AG09319 (cell line): ENCODE measurements around the gene PFN3.

Experiments used
- DNase-seq: peaks from one replicate; pipeline ENCODE4 v3.0.0-alpha.2; 2010; ENCODE audit warnings: low read depth; ENCODE audit errors: extremely low read depth
- CTCF ChIP-seq: IDR thresholded peaks from 2 replicates; pipeline ENCODE4 v1.5.1; 2011; ENCODE audit warnings: low read depth, mild to moderate bottlenecking, inconsistent platforms, low read length, moderate library complexity

PFN3 gene

GRCh38 chr5:177357459-177358351 is 42.8 kb downstream of the PFN3 start, which contains the start of gene RGS14:
RGS14 (plus strand) TSS chr5:177357924; CDS start chr5:177358025, 101 bp downstream.
- no peak for TF ChIP-seq CTCF
- no peak for DNase-seq

- DNase-seq = no peak
- TF ChIP-seq CTCF = no peak
Measured at GRCh38 chr5:177357146-177357458, 43.4 kb downstream of the PFN3 start.

- DNase-seq = no peak
Measured at GRCh38 chr5:177356746-177357145, 43.7 kb downstream of the PFN3 start.

GRCh38 chr5:177355868-177356168 is 44.6 kb downstream of the PFN3 start:
- DNase-seq = no peak
- TF ChIP-seq CTCF = no peak

More at GRCh38 chr5:177356746-177357145, 43.7 kb downstream of the PFN3 start:
- no peak for TF ChIP-seq CTCF

GRCh38 chr5:177355162-177355867 is 45.1 kb downstream of the PFN3 start:
- no peak for TF ChIP-seq CTCF
- no peak for DNase-seq

- no peak for TF ChIP-seq CTCF
Measured at GRCh38 chr5:177354711-177355110, 45.8 kb downstream of the PFN3 start.

GRCh38 chr5:177354256-177354655 is 46.2 kb downstream of the PFN3 start:
- DNase-seq = no peak
- no peak for TF ChIP-seq CTCF

More at GRCh38 chr5:177354711-177355110, 45.8 kb downstream of the PFN3 start:
- DNase-seq = no peak
